ENCODE data around the gene DNAI1.

DNA sequence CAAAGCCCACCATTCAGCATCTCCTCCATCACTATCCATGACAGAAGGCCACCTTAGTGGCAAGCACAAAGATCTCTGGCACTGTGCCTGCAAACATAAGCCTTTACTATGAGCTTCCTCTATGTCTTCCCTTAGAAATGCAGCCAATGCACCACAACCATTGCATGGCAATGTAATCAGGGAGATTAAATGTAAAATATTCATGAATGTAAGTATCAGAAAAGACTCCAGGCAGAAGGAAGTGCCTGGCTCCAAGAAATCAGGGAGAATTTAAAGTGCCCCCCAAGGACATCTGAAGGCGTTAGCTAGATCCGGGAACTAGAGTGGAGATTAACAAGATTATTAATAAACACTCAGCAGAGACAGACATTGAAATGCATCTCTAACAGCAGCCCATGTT is 49.5 kb upstream of the DNAI1 start:
- TF ChIP-seq, protein P1, sequence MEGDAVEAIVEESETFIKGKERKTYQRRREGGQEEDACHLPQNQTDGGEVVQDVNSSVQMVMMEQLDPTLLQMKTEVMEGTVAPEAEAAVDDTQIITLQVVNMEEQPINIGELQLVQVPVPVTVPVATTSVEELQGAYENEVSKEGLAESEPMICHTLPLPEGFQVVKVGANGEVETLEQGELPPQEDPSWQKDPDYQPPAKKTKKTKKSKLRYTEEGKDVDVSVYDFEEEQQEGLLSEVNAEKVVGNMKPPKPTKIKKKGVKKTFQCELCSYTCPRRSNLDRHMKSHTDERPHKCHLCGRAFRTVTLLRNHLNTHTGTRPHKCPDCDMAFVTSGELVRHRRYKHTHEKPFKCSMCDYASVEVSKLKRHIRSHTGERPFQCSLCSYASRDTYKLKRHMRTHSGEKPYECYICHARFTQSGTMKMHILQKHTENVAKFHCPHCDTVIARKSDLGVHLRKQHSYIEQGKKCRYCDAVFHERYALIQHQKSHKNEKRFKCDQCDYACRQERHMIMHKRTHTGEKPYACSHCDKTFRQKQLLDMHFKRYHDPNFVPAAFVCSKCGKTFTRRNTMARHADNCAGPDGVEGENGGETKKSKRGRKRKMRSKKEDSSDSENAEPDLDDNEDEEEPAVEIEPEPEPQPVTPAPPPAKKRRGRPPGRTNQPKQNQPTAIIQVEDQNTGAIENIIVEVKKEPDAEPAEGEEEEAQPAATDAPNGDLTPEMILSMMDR (IDR thresholded peaks at IDR 0.05), result no peak
- no peak for TF ChIP-seq SIN3A (IDR thresholded peaks at IDR 0.05; ENCODE audit: borderline replicate concordance, insufficient read depth, low read depth, low read length)
